ENCODE data around the gene ZNF575.
"Not testable (repeated sequence)": the region's sequence is repeated elsewhere in the genome, so short reads cannot be mapped to it uniquely, and the experiment has no call there.

Gene ZNF575

DNA sequence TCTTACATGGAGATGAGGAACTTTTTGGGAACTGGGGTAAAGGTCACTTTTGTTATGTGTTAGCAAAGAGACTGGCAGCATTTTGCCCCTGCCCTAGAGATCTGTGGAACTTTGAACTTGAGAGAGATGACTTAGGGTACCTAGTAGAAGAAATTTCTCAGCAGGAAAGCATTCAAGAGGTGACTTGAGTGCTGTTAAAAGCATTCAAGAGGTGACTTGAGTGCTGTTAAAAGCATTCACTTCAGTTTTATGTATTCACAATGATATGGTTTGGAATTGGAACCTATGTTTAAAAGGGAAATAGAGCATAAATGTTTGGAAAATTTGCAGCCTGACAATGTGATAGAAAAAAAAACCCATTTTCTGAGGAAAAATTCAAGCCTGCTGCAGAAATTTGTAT is 20.6 kb upstream of the ZNF575 start:
- DNase-seq, result not testable (repeated sequence)

DNA sequence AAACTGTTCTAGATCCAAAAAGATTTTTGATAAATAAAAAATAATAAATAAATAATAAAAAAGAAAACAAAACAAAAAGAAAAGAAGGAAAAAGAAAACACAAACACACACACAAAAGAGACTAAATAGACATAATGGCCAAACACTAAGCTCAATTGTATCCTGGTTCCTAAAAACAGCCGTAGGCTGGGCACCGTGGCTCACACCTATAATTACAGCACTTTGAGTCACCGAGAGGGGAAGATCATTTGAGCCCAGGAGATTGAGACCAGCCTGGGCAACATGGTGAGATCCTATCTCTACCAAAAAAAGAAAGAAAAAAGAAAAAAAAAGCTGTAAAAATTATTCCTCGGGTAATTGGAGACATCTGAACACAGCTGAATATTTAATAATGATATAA is 14.9 kb upstream of the ZNF575 start:
- no peak for DNase-seq

DNA sequence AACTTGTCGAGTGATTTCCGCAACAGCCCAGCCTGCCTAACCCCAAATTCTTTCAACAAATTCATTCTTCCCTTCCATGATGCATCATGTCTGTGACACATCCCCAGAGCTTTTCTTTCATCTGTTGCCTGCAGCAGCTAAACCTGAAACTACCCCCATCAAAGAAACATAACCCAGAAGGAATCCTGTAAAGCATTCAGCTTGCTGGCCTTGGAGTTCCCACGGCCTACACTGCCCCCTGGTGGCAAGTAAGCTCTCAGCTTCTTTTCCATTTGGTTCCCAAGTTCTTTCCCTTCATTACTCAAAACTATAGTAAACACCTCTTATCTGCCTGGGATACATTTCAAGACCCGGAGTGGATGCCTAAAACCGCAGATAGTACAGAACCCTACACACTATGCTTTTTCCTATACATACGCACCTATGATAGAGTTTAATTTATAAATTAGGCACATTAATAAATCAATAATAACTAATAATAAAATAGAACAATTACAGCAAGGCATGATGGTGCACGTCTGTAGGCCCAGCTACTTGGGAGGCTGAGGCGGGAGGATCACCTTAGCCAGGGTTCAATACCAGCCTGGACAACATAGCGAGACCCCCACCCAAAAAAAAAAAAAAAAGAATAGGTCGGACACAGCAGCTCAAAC is 13.4 kb upstream of the ZNF575 start:
- peak; percentile 49 to 88 for DNase-seq

DNA sequence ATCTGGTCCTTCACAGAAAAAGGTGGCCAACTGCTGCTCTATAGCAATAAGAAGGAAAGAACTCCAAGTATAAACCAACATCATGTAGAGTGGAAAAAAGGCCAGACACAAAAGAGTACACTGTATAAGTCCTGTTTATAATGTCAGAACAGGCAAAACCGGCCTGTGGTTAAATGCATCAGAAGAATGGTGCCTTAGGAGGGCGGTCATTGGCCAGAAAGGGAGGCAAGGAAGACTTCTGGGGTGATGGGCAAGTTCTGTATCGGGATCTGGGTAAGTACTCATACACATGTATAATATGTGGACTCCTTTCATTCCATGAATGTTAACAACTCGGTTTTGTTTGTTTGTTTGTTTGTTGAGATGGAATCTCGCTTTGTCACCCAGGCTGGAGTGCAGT is 10.1 kb upstream of the ZNF575 start:
- DNase-seq, result no peak

DNA sequence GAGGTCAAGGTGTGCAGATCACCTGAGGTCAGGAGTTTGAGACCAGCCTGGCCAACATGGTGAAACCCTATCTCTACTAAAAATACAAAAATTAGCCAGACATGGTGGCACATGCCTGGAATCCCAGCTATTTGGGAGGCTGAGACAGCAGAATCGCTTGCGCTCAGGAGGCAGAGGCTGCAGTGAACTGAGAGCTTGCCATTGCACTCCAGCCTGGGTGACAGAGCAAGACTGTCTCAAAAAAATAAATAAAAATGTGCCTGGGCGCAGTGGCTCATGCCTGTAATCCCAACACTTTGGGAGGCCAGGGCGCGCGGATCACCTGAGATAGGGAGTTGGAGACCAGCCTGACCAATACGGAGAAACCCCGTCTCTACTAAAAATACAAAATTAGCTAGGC is 9.3 kb upstream of the ZNF575 start:
- DNase-seq, result not testable (repeated sequence)

DNA sequence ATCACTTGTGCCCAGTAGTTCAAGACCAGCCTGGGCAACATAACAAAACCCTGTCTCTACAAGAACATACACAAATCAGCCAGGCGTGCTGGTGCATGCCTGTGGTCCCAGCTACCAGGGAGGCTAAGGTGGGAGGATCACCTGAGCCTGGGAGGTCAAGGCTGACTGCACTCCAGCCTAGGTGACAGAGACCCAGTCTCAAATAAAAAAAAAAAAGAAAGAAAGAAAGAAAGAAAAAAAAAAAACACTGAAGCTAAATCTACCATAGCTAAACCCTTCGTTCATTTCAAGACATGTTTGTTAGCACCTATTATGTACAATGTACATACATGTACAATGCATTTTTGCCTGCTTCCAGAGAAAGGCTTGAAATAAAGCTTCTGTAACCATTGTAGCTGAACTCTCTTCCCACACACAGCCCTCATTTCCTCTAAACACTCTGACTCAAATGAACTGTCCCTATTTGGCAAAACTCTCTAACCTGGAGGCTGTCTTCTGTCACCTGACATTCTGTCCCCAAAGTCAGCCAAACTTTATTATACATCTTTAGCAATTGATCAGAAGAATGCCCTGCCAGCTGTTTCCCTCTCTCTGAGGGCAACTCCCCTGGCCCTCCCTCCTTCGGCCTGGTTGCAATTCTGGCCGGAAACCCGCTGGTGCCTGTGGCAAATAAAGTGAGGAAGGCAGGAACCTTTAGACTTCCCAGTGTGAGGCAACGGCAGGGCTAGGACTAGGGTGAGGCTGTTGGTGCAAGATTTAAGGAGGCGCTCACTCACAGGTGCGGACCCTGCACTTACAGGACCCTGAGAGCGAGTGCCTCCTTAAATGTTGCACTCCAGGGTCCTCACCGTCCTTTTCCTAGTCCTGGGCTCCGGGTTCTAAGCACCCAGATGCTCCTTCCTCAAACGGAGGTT is 7.8 kb upstream of the ZNF575 start:
- DNase-seq, result peak; percentile 74 to 84

DNA sequence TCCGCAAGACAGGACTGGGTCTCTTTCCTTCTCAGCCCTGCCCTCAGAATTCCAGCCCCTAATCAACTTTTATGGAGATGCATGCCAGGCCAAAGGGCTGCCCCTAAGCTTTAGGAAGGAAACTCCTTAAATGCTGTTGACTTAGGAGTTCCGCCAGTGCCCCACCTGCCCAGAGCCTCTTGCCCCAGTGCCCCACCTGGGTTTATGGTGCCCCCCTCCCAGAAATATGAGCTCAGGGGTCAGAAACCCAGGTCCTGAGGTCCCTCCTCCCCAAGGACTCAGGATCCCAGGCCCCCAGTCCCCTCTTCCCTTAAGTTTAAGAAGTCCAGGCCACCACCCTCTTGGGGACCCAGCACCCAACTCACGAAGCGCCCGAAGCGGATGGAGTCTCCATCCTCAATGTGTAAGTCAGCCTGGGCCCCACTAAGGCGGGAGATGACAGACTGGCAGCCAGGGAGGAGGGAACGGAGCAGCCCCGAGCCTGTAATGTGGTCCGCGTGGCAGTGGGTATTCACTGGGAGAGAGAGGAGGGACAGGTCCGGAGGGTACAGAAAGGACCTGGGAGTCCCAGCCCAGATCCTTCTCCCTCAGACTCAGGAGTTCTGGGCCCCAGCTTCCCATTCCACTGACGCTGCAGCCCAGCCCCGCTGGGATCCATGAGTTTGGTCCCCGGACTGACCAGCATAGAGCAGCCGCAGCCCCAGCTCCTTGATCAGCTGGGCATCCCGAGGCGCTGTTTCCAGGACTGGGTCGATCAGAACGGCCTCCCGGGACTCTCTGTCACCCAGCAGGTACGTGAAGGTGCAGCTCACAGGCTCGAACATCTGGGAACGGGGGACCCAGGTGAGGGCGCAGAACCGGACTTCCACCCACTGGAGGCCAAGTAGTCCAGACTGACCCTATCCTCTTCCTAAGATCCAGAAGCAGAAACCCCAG is 6.9 kb upstream of the ZNF575 start:
- peak in 1 of 2 donors; percentile 22 for DNase-seq

DNA sequence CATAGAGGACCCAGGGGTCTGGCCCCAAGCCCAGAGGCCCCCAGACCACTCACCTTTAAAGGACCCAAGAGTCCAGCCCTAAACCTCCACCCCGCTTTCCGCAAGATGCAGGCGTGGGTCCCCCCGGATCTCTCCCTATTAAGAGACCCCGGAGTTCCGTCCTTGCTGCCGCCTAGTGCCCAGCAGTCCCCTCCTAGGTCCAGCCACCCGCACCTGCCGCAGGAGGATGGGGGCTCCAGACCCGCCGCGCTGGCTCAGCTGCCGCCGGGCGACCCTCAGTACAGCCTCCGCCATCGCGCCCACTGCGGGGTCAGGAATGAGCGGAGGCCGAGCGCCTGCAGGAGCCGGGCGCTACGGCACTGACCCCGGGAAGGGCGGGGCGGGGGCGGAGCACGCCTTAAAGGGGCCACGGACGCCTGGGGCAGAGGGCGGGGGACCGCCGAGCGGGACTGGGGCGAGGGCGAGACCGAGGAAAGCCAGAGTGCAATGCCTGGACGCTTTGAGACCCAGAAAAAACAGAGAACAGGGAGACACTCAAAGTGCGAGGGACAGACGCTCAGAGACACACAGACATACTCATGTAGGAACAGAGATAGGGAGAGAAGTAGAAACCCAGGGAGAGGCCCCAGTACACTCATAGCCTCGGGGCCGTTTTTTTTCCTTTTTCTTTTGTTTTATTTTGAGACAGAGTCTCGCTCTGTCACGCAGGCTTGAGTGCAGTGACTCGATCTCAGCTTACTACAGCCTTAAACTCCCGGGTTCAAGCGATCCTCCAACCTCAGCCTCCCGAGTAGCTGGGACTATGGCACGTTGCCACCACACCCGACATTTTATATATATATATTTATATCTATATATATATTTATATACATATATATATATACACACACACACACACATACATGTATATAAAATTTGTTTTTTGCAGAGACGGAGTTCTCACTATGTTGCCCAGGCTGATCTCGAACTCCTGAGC is 5.8 kb upstream of the ZNF575 start, which contains the start of gene ETHE1:
TSS of gene ETHE1 (minus strand) at position 318 of the 976 bp plus-strand sequence. CDS start at position 294, 24 bp downstream.
- DNase-seq, result peak; percentile 61 to 72

DNA sequence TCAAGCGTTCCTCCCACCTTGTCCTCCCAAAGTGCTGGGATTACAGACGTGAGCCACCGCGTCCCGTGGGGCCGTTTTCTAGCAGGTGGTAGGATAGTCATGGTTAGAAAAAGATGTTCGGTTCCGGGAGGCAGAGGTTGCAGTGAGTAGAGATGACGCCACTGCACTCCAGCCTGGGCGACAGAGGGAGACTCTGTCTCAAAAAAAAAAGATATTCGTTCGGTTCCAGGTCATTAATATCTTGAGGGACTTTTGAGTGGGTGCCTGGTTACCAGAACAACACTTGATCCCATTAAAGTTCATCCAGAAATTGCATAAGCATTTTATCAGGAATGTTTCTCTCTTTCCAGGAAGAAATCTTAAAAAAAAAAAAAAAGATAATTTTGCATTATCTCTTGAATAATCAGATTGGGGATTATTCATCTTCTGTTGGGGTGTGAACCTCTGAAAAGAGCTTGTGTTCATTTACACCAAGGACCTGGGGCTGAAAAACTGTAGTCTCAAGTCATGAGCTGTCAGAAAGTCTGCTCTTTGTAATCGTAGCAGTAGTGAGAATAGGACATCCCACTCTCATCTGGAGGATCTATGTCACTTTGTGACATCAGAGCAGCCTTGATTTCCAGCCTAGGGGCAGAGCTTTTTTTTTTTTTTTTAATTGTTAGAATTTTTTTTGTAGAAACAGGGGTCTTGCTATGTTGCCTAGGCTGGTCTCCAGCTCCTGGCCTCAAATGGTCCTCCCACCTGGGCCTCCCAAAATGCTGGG is 4.9 kb upstream of the ZNF575 start:
- peak in 1 of 2 donors; percentile 46 for DNase-seq

DNA sequence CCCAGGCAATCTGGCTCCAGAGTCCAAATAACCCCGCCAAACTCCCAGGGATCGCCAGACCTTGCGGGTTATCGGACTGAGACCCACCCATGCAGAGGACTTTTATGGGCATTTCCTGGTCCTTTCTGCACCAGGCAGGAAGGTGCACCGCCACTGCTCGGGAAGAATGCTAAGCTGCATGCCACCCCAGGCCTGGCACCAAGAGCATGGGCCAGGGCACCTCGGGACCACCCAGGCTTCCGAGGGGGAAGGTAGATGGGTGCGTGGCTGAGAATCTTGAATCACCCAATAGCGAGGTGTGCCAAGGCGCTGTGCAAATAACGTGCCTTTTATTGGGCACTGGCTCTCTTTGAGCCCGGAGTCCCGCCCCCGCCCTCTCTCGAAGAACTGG is 422 bp upstream of the ZNF575 start:
- no peak for DNase-seq

DNA sequence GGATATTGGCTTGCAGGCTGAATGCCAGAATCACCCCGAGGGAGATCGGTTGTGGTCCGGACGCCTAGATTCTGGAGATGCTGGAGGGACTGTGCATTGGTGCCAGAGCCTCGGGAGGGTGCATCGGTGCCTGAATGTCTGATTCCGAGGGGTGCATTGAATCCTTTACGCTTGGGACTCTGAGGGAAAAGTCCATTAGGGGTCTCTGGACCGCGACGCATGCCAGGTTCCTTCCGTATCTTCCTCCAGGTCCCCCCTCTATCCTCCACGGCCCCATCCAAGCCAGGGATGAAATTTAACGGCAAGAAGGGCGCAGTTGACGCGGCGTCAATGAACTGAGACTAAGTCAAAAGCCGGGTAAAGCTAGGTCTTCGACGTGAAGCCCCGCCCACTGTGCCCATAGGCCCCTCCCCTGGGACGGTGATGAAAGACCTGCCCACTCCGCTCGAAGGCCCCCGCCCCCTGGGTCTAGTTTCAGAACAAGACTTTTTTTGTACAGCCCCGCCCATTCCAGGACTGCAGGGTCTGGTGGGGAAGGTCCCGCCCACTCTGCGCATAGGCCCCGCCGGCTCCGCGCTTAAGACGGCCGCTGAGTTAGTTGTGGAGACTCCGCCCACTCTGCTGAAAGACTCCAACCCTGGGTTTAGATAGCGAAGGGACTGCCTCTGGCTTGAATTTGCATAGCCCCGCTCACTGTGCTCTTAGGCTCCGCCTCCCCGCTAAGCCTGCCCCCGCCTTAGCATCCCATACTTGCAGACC is 737 bp downstream of the ZNF575 start:
- DNase-seq, result peak; percentile 97 to 98

DNA sequence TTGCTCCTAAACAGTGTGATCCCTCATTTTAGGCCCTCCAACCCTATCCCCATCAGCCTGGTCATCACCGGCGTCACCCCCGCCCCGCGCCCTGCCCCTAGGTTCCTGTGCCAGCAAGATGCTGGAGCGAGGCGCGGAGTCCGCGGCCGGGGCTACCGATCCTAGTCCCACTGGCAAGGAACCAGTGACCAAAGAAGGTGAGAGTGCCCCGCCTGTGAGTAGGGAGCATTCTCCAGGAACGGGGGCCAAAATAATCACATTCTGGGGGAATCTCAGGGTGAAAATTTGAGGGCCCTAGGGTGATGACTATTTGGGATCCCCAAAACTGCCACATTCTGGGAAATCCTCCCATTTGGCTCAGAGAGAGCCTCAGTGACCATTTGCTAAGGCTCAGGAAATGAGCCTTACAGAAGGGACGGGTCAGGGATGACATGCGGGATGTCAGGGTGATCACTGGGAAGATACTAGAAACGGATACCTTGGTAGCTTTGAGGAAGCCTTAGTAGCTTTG is 1.4 kb downstream of the ZNF575 start:
- DNase-seq, result peak; percentile 62 to 71

DNA sequence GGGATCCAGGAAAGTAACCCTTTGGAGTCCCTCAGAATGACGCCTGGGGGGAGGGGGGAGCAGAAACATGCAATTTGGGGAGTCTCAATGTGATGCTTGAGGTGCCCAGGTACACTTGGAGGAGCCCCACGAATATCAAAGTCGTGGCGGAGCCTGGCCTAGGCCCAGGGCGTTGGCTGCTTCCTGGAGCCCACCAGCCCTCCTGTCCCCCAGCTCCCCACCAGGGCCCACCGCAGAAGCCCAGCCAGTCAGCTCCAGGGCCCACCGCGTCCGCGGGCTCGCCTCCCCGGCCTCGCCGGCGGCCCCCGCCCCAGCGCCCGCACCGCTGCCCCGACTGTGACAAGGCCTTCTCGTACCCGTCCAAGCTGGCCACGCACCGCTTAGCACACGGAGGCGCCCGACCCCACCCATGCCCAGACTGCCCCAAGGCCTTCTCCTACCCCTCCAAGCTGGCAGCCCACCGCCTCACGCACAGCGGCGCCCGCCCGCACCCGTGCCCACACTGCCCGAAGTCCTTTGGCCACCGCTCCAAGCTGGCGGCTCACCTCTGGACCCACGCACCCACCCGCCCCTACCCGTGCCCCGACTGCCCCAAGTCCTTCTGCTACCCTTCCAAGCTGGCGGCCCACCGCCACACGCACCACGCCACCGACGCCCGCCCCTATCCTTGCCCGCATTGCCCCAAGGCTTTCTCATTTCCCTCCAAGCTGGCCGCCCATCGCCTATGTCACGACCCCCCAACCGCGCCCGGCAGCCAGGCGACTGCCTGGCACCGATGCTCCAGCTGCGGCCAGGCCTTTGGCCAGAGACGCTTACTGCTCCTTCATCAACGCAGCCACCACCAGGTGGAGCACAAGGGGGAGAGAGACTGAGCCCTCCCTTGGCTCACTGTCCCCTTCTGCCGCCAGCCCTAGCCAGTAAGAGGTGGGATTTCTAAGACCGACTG is 2.1 kb downstream of the ZNF575 start:
- DNase-seq, result peak in 1 of 2 donors; percentile 30

DNA sequence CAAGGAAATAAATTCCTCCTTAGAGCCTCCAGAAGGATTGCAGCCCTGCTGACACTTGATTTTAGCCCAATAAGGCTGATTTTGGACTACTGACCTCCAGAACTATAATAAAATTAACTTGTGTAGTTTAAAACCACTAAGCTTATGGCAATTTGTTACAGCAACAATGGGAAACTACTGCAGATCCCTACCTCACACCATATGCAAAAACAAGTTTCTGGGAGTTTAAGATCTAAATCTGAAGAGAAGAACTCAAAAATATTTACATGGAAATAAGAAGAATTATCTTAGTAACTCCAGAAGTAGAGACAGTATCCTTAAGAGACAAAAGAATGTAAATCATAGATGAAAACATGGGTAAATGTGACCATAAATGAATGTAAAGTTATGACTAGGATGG is 5.9 kb downstream of the ZNF575 start:
- DNase-seq, result no peak

DNA sequence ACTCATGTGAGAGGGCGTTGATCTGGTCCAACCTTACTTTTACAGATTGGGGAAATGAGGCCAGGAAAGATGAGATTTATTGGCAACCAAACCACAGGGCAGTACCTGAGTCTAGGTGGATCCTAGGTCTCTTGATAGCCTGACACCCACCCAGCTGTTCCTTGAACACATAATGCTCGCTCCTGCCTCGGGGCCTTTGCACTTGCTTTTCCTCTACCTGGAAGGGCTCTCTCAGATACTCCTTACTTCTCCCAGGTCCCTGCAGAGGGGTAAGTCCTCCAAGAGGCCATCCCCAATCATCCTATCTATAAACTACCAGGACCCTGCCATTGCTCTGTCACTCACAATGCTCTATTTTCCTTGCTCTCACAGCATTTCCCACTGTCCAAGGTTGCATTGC is 7.4 kb downstream of the ZNF575 start:
- no peak for DNase-seq

DNA sequence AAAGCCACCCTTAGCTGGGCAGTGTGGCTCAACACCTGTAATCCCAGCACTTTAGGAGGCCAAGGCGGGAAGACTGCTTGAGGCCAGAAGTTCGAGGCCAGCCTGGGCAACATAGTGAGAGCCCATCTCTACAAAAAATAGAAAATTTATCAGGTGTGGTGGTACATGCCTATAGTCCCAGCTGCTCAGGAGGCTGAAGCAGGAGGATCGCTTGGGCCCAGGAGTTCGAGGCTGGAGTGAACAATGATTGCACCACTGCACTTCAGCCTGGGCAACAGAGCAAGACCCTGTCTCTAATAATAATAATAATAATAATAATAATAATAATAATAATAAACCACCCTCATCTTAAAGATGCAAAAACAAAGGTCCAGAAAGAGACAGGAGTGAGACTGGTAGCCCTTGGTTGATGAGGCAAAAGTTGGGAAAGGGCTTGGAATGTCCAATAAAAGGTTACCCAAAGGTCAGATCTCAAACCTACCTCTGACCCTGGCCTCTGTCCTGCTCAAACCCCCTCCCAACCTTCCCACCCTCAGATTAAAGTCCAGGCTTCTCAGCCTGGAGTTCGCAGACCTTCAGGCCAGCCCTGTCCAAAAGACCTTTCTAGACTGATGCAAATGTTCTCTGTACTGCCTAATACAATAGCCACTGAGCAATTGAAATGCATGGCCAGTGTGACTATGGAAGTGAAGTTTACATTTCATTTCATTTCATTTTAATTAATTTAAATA is 9.1 kb downstream of the ZNF575 start:
- no peak for DNase-seq

DNA sequence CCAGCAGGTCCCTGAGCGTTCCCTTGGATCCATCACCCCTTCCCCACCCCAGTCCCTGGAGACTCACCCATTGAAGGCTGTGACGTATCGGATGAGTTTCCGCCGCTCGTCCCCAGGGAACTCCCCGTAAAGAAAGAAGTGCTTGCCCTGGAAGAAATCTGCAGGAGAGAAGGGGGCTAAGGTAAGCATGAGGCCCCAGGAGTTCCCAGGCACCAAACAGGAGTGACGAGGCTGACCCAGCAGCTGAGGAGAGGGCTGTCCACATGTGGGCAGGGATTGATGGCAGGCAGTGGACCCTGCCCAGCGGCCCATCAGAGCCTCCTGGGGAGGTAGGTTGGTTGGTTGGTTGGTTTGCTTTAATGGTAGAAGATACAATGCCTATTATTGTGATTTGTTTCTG is 11.1 kb downstream of the ZNF575 start:
- no peak for DNase-seq

DNA sequence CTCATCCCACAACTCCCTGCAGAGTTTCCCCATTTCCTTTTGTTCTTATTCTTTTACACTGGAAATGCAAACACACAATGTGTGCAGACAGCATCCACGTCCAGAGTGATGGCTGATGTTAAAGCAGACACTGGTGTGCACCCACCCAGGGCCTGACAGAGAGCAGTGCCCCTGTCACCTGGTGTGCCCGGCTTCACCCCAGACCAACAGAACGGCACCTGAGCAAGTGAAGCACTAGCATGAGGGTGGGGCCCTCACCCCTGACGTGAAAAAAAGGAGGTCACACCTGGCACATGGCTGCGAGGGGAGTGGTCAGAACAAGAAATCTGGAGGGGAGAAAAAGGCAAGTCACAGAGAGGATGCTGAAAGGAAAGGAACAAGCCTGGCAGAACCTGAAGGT is 12.3 kb downstream of the ZNF575 start:
- DNase-seq, result no peak

All from inflammatory macrophage treated with lipopolysaccharide for 1 hour (primary cell).